ENCODE measurements around the gene LRRC52.

Gene LRRC52, protein sequence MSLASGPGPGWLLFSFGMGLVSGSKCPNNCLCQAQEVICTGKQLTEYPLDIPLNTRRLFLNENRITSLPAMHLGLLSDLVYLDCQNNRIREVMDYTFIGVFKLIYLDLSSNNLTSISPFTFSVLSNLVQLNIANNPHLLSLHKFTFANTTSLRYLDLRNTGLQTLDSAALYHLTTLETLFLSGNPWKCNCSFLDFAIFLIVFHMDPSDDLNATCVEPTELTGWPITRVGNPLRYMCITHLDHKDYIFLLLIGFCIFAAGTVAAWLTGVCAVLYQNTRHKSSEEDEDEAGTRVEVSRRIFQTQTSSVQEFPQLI

DNA sequence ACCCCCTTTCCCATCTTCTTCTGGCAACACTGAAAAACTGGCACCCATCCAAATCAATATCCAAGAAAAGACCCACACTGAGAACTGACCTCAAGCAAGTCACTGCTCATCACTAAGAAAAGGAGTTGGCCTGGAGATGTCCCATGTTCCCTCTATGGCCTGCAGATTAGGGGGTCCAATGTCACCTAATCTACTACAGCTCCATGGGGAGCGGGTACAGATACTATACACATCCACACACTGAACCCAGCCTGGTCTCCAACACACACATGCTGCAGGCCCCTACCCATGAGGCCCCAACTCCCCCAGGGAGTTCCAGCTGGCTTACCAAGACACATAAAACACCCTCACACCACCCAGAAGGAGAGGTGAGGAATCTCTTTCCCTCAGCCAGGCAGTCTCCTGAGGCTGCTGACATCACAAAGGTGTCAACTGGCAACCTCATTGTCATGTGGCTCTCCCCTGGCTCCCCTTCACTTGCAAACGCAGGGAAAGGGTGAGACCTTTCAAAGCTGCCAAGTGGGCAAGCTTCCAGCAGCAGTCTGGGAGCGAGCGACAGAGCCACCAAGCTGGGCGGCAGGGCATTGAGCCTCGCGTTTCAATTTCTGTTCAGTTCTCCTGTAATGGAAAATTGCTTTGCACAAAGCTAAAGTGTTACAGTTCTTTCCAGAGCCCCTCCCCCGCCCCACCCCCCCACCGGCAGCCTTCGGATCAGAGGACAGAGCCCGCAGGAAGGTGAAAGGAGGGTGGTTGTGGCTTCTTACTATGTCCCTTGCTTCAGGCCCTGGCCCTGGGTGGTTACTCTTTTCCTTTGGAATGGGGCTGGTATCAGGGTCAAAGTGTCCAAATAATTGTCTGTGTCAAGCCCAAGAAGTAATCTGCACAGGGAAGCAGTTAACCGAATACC, at the start of gene LRRC52:
Gene LRRC52 (plus strand): TSS at position 469 of the 907 bp plus-strand sequence. CDS start 297 bp downstream, at position 766.
- no peak for DNase-seq

DNA sequence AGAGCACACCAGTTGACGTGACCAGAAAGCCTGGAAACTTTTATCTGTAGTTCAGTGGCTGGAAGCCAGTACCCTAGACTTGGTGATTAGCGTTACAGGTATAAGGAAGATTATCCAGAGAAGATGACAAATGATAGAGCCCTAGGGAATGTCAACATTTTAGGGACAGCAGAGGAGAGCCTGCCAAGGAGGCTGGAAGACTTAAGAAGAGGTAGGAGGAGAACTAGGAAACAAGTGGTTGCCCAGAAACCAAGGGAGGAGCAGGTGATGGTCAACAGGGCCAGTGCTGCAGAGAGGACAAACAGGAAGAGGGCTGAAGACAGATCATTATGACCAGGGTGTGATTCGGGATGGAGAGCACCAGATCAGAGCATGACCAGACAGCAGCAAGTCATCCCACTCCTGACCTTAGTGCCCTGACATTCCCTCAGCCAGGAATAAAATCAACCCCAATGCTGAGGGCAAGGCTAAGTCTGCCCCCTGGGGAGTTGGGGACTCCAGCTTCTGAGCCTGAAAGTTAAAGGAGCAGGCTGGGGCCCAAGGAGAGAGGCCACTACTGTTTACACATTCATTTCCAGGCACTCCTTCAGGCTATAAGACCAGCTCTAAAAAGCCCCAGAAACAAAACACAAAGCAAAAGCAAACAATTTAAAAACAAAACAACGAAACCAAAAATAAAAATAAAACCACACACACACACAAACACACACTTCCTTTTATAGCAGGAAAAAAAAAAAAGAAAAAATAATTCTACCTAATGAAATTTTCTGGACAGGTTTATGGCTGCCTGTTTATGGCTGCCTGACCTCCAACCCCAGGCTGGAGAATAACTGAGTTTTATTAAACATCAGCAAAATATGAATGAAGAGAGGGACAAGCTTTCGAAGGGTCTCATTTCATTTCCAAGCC, 48.6 kb upstream of the LRRC52 start:
- DNase-seq: no peak

DNA sequence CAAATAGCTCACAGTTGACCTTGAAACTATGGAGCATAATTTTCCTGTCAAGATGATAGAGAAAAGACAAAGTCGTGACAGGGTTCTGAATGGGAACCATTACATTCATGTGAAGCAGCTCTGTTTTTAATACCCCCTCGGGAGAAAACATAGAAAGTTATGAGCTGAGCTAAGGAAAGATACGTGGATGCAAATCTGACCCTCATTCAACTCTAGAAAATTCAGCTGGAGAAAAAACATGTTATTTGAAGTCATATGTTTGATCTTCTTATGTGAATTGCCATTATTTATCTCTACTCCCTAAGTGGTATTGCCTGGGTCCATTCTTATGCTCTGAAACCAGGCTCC, 48.0 kb upstream of the LRRC52 start:
- no peak for DNase-seq

DNA sequence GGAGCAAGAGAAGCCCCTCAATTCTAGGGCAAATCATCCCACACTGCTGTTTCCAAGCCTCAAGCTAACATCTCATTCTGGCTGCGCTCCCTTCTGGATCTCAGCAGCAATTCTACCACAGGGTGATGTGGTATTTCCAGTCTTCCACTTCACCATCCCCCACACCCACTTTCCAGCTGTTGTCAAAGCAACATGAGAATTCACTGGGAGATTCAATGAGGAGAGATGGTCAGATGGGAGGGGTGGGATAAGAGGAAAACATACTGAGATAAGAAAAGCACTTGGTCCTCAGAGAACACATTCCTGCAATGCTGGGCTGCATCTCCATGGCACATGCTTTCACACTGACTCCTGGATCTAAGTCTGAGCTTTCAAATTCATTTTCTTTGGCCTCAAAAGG, 47.3 kb upstream of the LRRC52 start:
- DNase-seq: no peak

DNA sequence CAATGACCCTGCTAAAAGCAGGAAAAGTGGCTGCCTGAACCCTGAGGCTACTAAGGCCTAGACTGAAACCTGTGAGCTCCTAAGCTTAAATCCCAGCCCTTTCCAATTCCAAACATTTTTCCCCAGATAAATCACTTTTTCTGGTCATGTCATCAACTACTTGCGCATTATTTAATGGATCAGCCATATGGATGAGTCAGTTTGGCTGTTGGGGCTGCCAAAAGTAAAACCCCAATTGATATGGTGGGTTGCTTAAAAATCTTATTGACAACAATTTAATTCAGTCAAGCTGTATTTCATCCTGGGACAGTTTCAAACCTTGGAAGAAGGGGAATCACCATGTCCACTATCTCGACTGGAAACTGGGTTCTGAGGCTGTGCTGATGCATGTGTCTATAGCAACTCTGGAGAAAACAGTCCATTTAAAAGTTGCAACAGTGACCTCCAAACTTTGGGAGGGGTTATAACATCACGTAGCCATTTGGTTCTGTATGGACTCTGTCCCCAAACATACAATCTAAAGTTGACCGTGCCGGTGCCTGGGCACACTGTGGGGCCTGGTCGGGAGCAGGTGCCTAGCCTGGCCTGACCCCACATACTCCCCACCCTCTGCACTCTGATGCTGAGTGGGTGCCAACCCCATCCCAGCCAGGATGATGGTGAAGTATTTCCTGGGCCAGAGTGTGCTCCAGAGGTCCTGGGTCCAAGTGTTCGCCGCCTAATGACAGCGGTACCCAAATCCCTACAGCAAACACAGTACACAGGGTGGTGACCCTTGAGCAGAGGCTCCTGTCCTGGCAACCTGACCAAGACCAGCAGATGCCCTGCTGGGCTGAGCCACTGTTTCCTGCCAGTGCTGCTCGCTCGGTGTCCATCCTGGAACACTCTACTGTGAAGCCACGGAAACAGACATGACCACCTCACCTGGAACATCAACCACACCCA, 46.5 kb upstream of the LRRC52 start:
- DNase-seq: no peak

DNA sequence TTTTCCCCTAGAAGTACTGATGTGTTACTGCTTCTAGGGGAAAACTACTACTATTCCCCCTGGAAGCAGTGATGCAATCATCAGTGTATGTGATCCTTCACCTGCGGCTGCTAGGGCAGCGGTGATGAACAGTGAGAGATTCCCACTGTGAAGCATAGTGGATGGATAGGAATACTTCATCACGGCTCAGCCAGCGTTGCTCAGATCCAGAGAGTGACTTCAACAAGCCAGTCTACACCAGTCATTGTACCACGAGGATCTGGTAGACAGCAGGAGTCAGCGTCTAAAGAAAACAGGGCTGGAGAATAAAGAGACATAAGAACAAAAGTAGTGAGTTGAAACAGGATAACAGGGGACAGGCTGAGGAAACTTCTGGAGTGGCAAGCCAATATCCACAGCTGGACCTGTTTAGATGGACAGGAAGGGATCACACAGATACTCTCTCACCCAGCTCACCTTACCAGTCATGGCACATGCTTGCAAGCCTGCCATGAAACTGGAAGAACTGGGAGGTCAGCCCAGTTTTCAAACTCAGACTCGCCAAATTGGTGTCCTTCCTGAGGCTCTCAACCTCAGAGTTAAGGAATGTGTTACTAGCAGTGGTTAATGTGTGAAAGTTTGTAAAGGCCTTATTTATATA, 42.4 kb upstream of the LRRC52 start:
- no peak for DNase-seq

DNA sequence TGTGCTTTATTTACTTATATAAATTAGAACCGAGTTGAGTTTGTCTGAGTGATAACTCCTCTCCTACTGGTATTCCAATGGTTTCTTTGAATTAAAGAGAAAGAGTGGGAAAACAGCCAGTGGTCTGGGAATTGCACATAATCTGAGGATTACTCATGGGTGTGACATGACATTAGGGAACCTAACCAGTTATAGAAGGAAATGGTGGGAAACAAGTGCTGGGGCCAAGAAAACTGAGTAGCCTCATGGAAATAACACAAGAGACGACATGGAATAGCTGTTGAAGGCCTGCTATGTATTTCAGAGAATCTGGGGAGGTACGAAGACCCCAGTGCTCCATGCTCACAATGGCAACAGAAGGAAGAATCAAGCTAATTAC, 41.8 kb upstream of the LRRC52 start:
- DNase-seq: no peak

DNA sequence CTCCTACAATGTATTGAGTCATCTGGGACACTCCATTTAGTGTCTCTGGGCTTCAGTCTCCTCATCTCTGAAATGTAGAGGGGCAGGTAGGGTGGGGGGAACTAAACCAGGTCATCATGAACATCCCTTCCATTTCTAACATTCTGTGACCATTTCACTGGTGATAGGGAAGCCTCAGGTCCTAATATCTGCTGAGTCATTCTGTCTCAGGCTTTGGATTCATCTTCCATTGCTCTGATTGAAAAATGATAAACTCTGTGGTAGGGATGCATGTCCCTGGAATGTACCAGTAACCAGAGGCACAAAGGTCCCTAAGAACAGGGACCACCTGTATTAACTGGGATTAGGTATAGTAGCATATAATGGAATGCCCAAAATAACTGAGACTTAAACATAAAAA, 36.2 kb upstream of the LRRC52 start:
- no peak for DNase-seq

DNA sequence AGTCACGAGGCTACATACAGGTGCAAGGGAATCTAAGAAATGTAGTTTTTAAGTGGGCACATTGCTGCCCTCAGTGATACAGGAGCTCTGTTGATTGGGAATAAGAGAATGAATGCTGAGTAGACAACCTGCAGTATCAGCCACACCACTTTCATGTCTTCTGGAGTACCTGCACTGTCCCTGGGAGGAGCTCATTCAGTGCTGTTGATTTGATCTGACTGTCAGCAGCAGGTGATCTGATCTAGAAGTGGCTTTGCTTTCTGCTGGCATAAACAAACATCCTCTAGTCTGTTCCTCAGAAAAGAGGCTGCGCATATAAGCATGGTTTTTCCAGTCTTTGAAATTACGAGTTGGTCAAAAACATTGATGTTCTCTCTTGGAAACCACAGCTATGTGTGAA, 35.5 kb upstream of the LRRC52 start:
- no peak for DNase-seq

DNA sequence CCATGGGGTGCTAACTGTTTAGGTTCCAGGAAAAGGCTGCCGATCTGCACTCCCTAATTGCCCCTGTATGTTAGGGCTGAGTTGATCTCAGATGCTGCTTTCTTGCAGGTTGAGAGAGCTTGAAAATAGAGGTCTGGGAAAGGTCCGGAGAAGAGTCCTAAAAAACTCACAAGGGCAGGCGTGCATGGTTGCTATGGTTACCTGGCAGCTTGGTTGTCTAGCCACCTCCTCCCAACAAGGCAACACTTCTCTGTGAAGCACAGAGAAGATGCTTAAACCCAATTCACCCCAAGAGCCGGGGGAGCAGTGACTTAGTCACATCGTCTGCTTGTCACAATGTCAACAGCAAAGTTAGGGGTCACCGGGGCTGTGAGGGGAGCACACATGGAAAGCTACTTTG, 31.0 kb upstream of the LRRC52 start:
- no peak for DNase-seq

DNA sequence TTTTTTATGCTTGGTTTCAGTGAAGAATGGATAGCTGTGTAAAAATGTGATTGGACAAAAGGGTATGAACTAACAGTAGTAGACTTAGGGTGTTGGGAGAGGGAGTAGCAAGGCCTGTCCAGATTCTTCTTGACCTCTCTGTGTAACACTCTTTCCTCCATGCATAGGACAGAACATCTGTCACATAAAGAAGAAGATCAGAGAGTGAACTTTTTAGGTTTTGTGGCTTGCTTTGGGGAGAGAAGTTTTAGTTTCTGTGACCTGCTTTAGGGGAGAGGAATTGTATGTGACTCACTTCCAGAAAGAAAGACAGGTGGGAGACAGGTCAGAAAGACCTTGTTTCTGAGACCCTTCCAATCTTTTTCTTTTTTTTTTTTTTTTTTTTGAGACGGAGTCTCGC, 27.3 kb upstream of the LRRC52 start:
- DNase-seq: no peak

DNA sequence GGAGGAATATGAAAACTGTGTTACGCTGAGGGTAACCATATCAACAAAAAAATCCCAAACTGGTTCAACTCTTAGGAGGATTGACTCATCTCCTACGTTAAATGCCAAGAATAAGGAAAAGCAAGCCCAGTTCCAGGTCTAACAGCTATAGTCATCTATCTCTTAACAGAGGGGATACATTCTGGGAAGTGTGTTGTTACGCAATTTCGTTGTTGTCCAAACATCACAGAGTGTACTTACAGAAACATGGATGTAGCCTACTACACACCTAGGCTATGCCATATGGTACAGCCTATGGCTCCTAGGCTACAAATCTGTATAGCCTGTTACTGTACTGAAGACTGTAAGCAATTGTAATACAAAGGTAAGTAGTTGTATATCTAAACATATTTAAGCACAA, 23.2 kb upstream of the LRRC52 start:
- no peak for DNase-seq

DNA sequence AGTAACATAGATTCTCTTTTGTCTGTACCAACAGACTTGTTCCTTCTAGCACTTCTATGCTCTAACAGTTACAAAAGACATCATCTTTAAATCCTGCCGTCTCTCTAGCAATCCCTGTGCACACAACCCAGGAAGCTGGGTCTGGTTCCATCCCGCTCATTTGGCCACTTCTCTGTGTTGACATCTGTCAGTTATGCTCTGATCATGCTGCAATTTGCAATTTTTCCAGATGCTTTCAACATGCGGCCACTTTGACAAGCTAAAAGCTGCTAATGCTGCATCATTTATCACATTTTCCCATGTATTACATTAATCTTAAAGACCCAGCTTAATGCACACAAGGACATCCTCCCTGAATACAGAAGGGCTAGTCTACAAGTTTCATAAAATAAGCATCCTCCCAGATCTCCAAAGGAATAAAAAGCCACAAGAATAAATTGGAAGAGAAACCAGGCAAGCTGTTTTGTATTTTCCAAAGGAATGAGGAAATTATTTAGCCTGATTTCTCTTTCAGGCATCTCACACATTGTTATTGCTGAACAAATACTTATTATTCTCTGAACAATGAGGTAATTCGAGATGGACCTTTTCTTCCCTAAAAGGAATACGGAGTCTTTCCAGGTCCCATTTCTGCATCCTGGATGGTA, 19.0 kb upstream of the LRRC52 start:
- no peak for DNase-seq

DNA sequence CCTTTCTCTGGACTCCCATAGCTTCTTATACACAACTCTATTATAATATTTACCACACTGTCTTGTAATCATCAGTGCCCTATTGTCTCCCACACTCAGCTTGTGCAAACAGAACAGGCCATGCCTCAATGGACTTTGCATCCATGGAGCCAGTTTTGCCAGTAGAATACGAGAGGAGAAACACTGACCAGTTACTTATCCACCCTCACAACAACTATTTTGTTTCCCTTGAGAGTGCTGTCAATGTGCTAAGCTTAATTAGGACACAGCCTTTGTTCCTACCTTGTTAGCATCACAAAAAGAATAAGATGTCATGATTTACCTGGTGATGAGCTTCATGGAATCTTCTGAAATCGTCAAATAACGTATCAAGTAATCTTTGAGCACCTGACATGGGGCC, 18.1 kb upstream of the LRRC52 start:
- no peak for DNase-seq

DNA sequence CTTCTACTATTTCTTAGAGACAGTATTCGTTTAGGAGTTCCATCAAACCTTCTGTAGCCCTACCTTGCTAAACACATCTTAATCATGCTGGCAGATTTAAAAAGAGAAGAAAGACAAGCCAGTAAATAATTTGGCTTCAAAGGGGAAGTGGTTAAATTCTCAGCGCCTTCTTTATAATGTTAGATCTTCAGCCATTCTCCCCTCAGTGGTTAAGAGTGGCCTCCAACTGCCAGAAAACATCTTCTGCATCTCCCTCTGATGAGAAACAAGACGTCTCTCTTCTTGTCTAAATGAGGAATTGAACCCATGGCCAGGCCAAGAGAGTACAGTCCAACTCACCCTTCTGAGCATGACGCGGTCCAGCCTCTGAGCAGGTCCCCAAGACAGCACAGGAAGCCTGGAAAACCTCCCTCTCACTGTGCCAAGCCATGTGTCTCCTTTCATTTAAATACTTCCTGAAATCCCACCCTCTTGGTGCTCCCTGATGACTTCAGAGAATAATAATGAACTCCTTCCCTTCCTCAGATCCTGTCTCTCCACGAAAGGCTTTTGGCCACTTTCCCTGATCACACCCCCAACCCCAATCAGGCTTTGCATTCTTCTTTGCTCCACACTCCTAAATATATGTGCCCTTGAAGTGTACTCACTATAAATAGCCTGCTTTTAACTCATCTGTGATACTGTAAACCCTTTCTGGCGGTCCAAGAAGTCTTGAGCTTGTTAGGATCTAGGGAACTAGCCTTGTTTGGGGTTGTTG, 16.4 kb upstream of the LRRC52 start:
- no peak for DNase-seq

DNA sequence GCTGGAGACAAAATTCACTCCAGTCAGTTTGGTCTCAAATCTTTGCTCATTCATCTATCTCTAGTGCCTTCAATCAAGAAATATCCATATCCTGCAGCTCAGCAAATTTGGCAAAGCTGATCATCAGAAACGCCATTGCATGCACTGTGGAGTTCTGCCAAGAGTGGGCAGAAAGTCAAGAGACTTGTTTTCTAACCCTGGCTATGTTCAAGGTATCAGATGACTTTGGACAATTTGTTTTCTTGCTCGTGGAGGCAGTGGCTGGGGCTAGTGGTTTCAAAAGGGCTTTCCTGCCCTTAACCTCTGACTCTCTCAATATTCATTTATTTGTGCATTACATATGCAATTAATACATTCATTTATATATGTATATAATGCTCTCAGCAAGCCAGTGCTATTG, 12.8 kb upstream of the LRRC52 start:
- no peak for DNase-seq

DNA sequence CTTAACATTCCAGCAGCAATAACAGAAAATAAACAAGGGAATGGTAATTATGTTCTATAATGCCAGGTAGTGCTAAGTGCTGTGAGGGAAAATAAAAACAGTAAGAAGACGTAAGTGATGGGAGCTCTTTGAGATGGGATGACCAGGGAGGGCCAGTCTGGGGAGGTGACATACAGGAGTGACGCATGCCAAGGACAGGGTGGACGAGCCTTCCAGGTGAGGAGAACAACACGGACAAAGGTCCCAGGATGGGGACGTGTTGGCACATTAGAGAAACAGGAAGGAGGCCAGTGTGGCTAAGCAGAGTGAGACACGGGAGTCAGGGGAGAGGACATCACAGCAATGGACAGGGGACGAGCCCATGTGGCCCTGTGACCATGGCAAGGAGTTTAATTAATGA, 11.7 kb upstream of the LRRC52 start:
- no peak for DNase-seq

DNA sequence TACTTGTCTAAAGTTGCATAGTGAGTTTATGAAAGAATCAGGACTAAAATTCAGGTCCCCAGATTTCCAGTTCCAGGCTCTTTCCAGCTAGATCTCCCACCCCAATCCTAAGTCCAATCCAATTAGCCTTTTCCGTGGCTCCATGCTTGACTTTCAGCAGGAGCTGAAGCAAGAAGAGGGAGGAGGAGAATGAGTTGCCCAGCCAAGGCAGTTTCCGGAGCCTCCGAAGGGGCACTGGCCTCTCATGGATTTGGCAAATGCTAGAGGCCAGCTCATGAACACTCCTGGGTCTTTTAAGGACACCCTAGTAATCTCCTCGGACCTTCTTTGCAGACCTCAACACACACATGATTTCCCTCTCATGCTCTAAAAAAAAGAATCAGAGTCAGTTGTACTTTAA, 10.5 kb upstream of the LRRC52 start:
- DNase-seq: no peak

DNA sequence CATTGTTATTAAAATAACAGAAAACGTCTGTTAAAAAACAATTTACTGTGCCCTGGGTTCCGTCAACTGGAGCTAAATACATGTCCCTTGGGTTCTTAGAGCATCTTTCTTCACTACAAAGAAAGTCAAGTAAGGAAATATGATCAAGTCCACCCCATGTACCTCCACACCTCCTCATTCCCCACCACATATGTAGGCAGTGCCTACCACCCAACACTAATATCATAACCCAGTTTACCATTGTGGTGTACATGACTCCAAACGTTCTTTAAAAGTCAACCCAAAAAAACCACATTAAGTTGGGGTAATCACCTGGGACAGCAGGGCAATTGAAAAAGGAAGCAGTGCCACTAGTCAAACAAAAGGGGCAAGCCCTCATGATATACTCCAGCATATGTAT, 7.8 kb upstream of the LRRC52 start:
- DNase-seq: no peak

DNA sequence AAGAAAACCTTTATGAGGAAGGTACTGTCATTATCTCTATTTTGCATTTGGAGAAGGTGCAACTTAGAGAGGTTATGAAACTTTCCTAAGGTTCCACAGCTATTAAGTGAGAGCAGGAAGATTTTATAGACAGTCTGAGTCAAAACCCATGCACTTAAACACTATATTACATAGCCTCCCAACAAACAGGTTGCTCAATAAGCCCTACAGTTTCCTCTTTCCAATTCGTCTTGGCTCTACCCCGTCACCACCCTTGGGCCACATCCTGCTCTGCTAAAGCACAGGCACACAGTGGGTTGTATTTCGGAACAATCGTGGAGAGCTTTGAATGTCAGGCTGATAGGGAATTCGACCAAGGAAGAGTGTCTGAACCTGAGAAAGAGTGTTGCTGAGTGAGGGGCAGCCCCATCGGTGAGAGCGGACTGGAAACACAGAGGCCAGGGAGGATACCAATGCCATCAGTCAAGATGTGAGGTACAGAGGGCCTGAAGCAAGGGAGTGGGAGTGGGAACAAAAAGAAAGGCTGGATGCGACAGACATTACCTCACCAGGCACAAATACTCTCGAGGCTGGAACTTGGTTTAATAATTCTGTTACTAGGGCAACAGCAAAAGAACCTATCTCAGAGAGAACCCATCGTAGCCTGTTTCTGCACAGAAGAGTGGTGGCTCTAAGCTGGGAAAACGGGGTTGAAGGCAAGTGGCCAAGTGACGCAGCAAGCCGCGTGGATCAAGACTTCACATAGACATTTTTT, 6.3 kb upstream of the LRRC52 start:
- no peak for DNase-seq
